Parathyroid adenoma (tissue), 2 donors: Measurements from ENCODE around the gene SMIM20.

Experiments used
- H2AFZ ChIP-seq: fragments of 300-600 bp; sonication (generic); one replicate; pipeline ENCODE4 v1.7.0; 2017; ENCODE audit warnings: antibody characterized with exemption, mild to moderate bottlenecking
- H3K27ac ChIP-seq: fragments of 300-600 bp; sonication (generic); one replicate; pipeline ENCODE4 v1.7.0; 2017
- H3K27me3 ChIP-seq: fragments of 300-600 bp; sonication (generic); one replicate; pipeline ENCODE4 v1.7.0; 2017; ENCODE audit warnings: low read length; ENCODE audit not compliant: control insufficient read depth, insufficient read depth
- H3K36me3 ChIP-seq: fragments of 300-600 bp; sonication (generic); one replicate; pipeline ENCODE4 v1.7.0; 2017; ENCODE audit warnings: low read length; ENCODE audit not compliant: control insufficient read depth, insufficient read depth
- H3K4me1 ChIP-seq: fragments of 300-600 bp; sonication (generic); one replicate; pipeline ENCODE4 v1.7.0; 2017; ENCODE audit warnings: control low read depth
- H3K4me2 ChIP-seq: fragments of 300-600 bp; sonication (generic); one replicate; pipeline ENCODE4 v1.7.0; 2017; ENCODE audit warnings: low read length
- H3K4me3 ChIP-seq: fragments of 300-600 bp; sonication (generic); one replicate; pipeline ENCODE4 v1.7.0; 2017; ENCODE audit warnings: low read depth, low read length
- H3K79me2 ChIP-seq: fragments of 300-600 bp; sonication (generic); one replicate; pipeline ENCODE4 v1.7.0; 2017; ENCODE audit warnings: control low read depth
- H3K9ac ChIP-seq: fragments of 300-600 bp; sonication (generic); one replicate; pipeline ENCODE4 v1.7.0; 2017; ENCODE audit warnings: mild to moderate bottlenecking
- H3K9me3 ChIP-seq: fragments of 300-600 bp; sonication (generic); one replicate; pipeline ENCODE4 v1.7.0; 2017; ENCODE audit warnings: low read length; ENCODE audit not compliant: control insufficient read depth
- CTCF ChIP-seq: fragments of 300-600 bp; sonication (generic); IDR thresholded peaks from one replicate; pipeline ENCODE4 v1.7.0; 2017; ENCODE audit warnings: antibody characterized with exemption, mild to moderate bottlenecking
- donor health status: primary hyperparathyroidism.

SMIM20 gene

GRCh38 chr4:25900310-25900709, 13.7 kb upstream of the SMIM20 start:
- Histone ChIP-seq H3K9me3 (no peaks in the 10 kb centered on the region), H3K27me3 (no peaks in the 10 kb centered on the region), H3K79me2 (no peaks in the 10 kb centered on the region), H2AFZ (no peak overlapping the region), H3K4me3 (no peak overlapping the region), H3K36me3 (no peaks in the 10 kb centered on the region), H3K27ac (no peak overlapping the region), H3K4me1 (no peaks in the 10 kb centered on the region), H3K9ac (no peak overlapping the region), H3K4me2 (no peak overlapping the region)
- TF ChIP-seq CTCF: no peak

GRCh38 chr4:25901030-25901430, 13.0 kb upstream of the SMIM20 start:
- Histone ChIP-seq H3K79me2 (no peaks in the 10 kb centered on the region), H3K4me1 (no peaks in the 10 kb centered on the region), H3K9ac (no peak overlapping the region), H3K4me2 (no peak overlapping the region), H3K4me3 (no peak overlapping the region), H3K27me3 (no peaks in the 10 kb centered on the region), H3K36me3 (no peaks in the 10 kb centered on the region), H3K27ac (no peak overlapping the region), H3K9me3 (no peaks in the 10 kb centered on the region), H2AFZ (no peak overlapping the region)
- no peak for TF ChIP-seq CTCF

GRCh38 chr4:25903900-25904747, 9.9 kb upstream of the SMIM20 start:
- Histone ChIP-seq H3K27ac (no peak overlapping the region), H2AFZ (no peak overlapping the region), H3K4me1 (no peaks in the 10 kb centered on the region), H3K9me3 (no peaks in the 10 kb centered on the region), H3K79me2 (no peaks in the 10 kb centered on the region), H3K4me2 (no peak overlapping the region), H3K9ac (no peak overlapping the region), H3K4me3 (no peak overlapping the region), H3K27me3 (no peaks in the 10 kb centered on the region), H3K36me3 (no peaks in the 10 kb centered on the region)
- TF ChIP-seq CTCF: no peak

- no peak overlapping the region for H2AFZ ChIP-seq
Observed at GRCh38 chr4:25904748-25905082, 9.3 kb upstream of the SMIM20 start.

More at GRCh38 chr4:25904748-25905082, 9.3 kb upstream of the SMIM20 start:
- no peak overlapping the region for H3K9ac ChIP-seq
- H3K4me1 ChIP-seq: no peaks in the 10 kb centered on the region
- no peaks in the 10 kb centered on the region for H3K9me3 ChIP-seq
- no peaks in the 10 kb centered on the region for H3K27me3 ChIP-seq
- H3K36me3 ChIP-seq: no peaks in the 10 kb centered on the region
- no peak overlapping the region for H3K4me3 ChIP-seq
- H3K27ac ChIP-seq: no peak overlapping the region
- H3K79me2 ChIP-seq: no peaks in the 10 kb centered on the region
- TF ChIP-seq CTCF: no peak
- no peak overlapping the region for H3K4me2 ChIP-seq
